ENCODE data around the gene TTC34.

TTC34 gene

DNA sequence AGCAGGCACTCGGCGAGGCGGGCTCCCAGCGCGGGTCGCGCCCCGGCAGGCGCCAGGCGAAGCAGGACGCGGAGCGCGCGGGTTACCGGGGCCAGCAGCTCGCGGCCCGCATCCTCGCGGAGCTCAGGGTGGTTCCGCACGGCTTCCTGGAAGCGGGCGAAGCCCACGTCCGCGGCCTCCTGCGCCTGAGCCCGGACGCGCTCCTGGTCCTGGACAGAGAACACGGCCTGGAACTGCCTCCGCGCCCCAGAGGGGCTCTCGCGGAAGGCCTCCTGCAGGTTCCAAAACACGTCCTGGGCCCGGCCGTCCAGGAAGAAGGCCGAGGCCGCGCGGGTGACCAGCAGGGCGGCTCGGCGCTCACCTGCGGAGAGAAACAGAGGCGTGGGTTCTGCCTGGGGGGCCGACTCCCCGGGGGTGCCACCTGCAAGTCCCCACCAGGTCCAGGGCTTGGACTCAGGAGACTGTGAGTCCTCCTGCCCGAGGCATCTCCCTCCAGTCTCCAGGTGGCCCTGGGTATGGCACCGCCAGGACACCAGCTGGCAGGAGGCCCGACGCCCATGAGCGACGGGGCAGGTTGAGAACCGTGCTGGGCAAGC is 11.4 kb downstream of the TTC34 start:
- Histone ChIP-seq H3K27me3 (ENCODE audit: insufficient read depth, low read length) (peaks cover 10% of the 10 kb centered on the region; the same call in 1 of the 2 replicates), H3K4me3 (ENCODE audit: low read depth, low read length) (no peak overlapping the region), H2AFZ (ENCODE audit: low read length, unreplicated experiment) (no peak overlapping the region), H3K4me1 (ENCODE audit: control insufficient read depth, insufficient read depth, low read length, unreplicated experiment) (no peaks in the 10 kb centered on the region), H3K27ac (ENCODE audit: low read depth, low read length) (no peak overlapping the region), H3K79me2 (ENCODE audit: control insufficient read depth, insufficient read depth, low read length, unreplicated experiment) (no peaks in the 10 kb centered on the region), H3K36me3 (ENCODE audit: insufficient read depth, low read length) (no peaks in the 10 kb centered on the region)

DNA sequence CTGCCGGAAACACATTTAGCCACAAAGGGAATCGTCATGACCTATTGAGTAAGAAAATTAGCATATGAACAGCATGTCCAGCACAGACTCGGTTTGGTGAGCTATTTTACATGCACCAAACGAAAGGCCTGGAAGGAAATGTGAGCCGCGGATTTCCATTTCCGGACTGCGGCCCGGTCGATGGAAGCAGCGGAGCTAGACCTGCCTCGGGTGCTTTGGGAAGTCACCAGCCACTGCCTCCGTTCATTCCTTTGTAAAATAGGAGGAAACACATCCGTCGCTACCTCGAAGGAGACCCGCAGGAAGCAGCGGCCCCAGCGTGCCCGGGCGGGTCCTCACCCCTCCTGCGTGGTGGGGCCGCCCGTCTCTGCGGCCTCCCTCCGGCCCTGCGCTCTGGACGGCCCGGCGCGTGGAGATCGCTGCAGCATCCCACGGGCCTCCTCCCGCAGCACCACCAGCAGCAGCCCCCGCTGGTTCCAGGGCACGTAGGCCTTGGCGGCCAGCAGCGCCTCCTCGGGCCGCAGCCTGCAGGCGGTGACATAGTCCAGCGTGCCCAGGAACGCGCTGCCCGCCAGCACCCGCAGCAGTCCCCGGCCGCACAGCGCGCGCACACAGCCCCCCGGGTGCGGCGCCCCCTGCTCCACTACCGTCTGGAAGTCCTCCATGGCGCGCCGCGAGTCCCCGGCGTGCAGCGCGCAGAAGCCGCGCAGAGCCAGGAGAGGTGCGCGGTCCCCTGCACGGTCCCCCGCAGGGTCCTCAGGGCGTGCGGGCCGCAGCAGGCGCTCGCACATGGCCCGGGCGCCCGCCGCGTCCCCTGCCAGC is 12.1 kb downstream of the TTC34 start:
- H2AFZ ChIP-seq (ENCODE audit: low read length, unreplicated experiment), result no peak overlapping the region
- H3K27ac ChIP-seq (ENCODE audit: low read depth, low read length), result no peak overlapping the region
- no peak overlapping the region for H3K4me3 ChIP-seq (ENCODE audit: low read depth, low read length)
- no peaks in the 10 kb centered on the region for H3K79me2 ChIP-seq (ENCODE audit: control insufficient read depth, insufficient read depth, low read length, unreplicated experiment)
- no peaks in the 10 kb centered on the region for H3K36me3 ChIP-seq (ENCODE audit: insufficient read depth, low read length)
- H3K4me1 ChIP-seq (ENCODE audit: control insufficient read depth, insufficient read depth, low read length, unreplicated experiment), result no peaks in the 10 kb centered on the region
- H3K27me3 ChIP-seq (ENCODE audit: insufficient read depth, low read length), result peaks cover 10% of the 10 kb centered on the region; the same call in 1 of the 2 replicates

GRCh38 chr1:2788506-2789163 is 12.9 kb downstream of the TTC34 start:
- H3K4me1 ChIP-seq (ENCODE audit: control insufficient read depth, insufficient read depth, low read length, unreplicated experiment), result no peaks in the 10 kb centered on the region
- H3K27me3 ChIP-seq (ENCODE audit: insufficient read depth, low read length), result peaks cover 10% of the 10 kb centered on the region; the same call in 1 of the 2 replicates
- no peak overlapping the region for H3K4me3 ChIP-seq (ENCODE audit: low read depth, low read length)
- H3K36me3 ChIP-seq (ENCODE audit: insufficient read depth, low read length), result no peaks in the 10 kb centered on the region
- H3K79me2 ChIP-seq (ENCODE audit: control insufficient read depth, insufficient read depth, low read length, unreplicated experiment), result no peaks in the 10 kb centered on the region
- no peak overlapping the region for H2AFZ ChIP-seq (ENCODE audit: low read length, unreplicated experiment)
- H3K27ac ChIP-seq (ENCODE audit: low read depth, low read length), result no peak overlapping the region

DNA sequence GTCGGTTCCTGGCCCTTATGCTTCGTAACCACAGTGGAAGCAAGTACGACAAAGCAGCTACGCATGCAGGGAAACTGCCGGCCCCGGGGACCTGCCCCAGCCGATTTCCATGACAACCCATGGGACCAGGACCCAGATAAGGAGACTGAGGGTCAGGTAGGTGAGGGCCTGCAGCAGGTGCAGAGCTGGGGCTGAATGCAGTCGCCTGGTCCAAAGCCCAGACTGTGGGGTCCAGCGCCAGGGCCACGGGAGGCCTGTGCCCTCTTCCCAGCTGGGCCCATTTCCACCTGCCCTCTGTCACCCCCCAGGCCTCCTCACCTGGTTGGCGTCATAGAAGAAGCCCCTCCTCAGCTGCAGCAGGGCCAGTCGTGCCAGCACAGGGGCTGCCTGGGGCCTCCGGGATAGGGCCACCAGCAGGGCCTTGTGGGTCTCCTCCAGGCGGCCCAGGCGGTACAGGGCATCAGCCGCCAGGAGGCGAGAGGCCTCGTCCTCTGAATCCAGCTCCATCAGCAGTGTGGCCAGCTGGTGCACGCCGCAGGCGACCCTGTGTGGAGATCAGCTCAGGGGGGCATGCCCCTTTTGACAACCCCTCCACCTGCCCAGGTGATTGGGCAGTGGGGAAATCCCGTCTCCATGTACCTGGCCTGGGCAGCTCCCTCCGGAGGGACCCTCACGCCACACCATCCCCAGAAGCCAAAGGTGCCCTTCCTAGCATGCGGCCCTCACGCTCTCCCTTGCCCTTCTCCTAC is 14.2 kb downstream of the TTC34 start:
- no peaks in the 10 kb centered on the region for H3K4me1 ChIP-seq (ENCODE audit: control insufficient read depth, insufficient read depth, low read length, unreplicated experiment)
- H3K79me2 ChIP-seq (ENCODE audit: control insufficient read depth, insufficient read depth, low read length, unreplicated experiment), result no peaks in the 10 kb centered on the region
- H2AFZ ChIP-seq (ENCODE audit: low read length, unreplicated experiment), result no peak overlapping the region
- no peak overlapping the region for H3K27ac ChIP-seq (ENCODE audit: low read depth, low read length)
- no peak overlapping the region for H3K4me3 ChIP-seq (ENCODE audit: low read depth, low read length)
- H3K36me3 ChIP-seq (ENCODE audit: insufficient read depth, low read length), result no peaks in the 10 kb centered on the region
- H3K27me3 ChIP-seq (ENCODE audit: insufficient read depth, low read length), result peaks cover 8% of the 10 kb centered on the region; the same call in 1 of the 2 replicates

GRCh38 chr1:2786329-2787162 is 14.9 kb downstream of the TTC34 start:
- Histone ChIP-seq H3K27me3 (ENCODE audit: insufficient read depth, low read length) (peaks cover 7% of the 10 kb centered on the region; the same call in 1 of the 2 replicates), H3K27ac (ENCODE audit: low read depth, low read length) (no peak overlapping the region), H2AFZ (ENCODE audit: low read length, unreplicated experiment) (no peak overlapping the region), H3K36me3 (ENCODE audit: insufficient read depth, low read length) (no peaks in the 10 kb centered on the region), H3K4me1 (ENCODE audit: control insufficient read depth, insufficient read depth, low read length, unreplicated experiment) (no peaks in the 10 kb centered on the region), H3K4me3 (ENCODE audit: low read depth, low read length) (no peak overlapping the region), H3K79me2 (ENCODE audit: control insufficient read depth, insufficient read depth, low read length, unreplicated experiment) (no peaks in the 10 kb centered on the region)

- Histone ChIP-seq H3K4me3 (ENCODE audit: low read depth, low read length) (no peak overlapping the region), H2AFZ (ENCODE audit: low read length, unreplicated experiment) (no peak overlapping the region), H3K4me1 (ENCODE audit: control insufficient read depth, insufficient read depth, low read length, unreplicated experiment) (no peaks in the 10 kb centered on the region), H3K27me3 (ENCODE audit: insufficient read depth, low read length) (peaks cover 7% of the 10 kb centered on the region; the same call in 1 of the 2 replicates), H3K79me2 (ENCODE audit: control insufficient read depth, insufficient read depth, low read length, unreplicated experiment) (no peaks in the 10 kb centered on the region), H3K27ac (ENCODE audit: low read depth, low read length) (no peak overlapping the region), H3K36me3 (ENCODE audit: insufficient read depth, low read length) (no peaks in the 10 kb centered on the region)
Observed at GRCh38 chr1:2785631-2786328, 15.7 kb downstream of the TTC34 start.

- H3K27ac ChIP-seq (ENCODE audit: low read depth, low read length), result no peak overlapping the region
- H3K27me3 ChIP-seq (ENCODE audit: insufficient read depth, low read length), result no peaks in the 10 kb centered on the region
- no peaks in the 10 kb centered on the region for H3K4me1 ChIP-seq (ENCODE audit: control insufficient read depth, insufficient read depth, low read length, unreplicated experiment)
- no peak overlapping the region for H2AFZ ChIP-seq (ENCODE audit: low read length, unreplicated experiment)
- H3K36me3 ChIP-seq (ENCODE audit: insufficient read depth, low read length), result no peaks in the 10 kb centered on the region
- no peak overlapping the region for H3K4me3 ChIP-seq (ENCODE audit: low read depth, low read length)
- no peaks in the 10 kb centered on the region for H3K79me2 ChIP-seq (ENCODE audit: control insufficient read depth, insufficient read depth, low read length, unreplicated experiment)
Observed at GRCh38 chr1:2784854-2785630, 16.5 kb downstream of the TTC34 start.

DNA sequence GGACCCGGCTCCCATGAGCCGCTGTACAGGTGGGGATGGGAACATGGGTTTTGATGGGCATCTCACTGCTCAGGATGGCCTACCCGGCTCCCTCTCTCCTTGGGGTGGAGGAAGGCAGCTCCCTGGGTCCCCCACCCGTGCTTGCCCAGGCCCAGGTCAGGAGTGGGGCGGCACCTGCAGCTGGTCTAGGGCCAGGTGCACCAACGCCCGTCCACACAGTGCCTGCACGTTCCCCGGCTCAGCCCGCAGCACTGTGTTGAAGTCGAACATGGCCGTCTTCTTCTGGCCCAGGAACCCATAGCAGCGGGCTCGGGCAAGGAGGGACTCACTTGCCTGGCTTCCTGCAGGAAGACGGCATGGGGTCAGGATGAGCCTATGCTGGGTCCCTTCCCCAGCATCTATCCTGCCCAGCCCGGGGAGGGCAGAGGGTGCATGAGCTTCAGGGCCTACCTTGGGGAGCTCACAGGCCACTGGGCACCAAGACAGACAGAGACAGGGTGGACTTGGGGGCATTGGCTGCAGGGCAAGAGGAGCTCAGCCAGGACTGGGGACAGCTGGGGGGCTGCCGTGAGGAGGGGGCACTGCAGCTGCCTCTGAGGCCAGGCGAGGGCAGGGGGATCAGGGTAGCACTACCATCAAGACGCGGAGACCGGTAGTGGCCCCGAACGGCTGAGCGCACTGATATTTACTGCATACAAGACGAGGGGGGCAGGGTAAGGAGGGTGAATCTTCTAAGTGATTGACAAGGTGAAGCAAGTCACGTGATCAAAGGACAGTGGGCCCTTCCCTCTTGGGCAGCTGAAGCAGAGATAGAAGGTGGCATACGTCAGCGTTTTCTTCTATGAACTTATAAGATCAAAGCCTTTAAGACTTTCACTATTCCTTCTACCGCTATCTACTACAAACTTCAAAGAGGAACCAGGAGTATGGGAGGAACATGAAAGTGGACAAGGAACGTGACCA is 17.8 kb downstream of the TTC34 start:
- H3K27me3 ChIP-seq (ENCODE audit: insufficient read depth, low read length), result no peaks in the 10 kb centered on the region
- H3K4me1 ChIP-seq (ENCODE audit: control insufficient read depth, insufficient read depth, low read length, unreplicated experiment), result no peaks in the 10 kb centered on the region
- H3K4me3 ChIP-seq (ENCODE audit: low read depth, low read length), result no peak overlapping the region
- no peak overlapping the region for H2AFZ ChIP-seq (ENCODE audit: low read length, unreplicated experiment)
- no peak overlapping the region for H3K27ac ChIP-seq (ENCODE audit: low read depth, low read length)
- H3K79me2 ChIP-seq (ENCODE audit: control insufficient read depth, insufficient read depth, low read length, unreplicated experiment), result no peaks in the 10 kb centered on the region
- no peaks in the 10 kb centered on the region for H3K36me3 ChIP-seq (ENCODE audit: insufficient read depth, low read length)

All from ACC112 (cell line).